Thyroid gland (tissue), 4 donors: ENCODE results near the gene MINK1. TPM values are rescaled to one million over a fixed set of nuclear protein-coding genes. Genes with fewer than 3 reads are reported as not detected.

Experiments
- DNase-seq, 2 donors: peaks; one replicate each; pipeline ENCODE4 v3.0.0-alpha.2; 2019
- H3K27ac ChIP-seq, 3 donors: fragments of 200-600 bp; sonication (generic); 1 replicate in 2 of 3; 2 replicates in 1 of 3; pipeline ENCODE4 v1.5.1; 2016 to 2019; ENCODE audit warnings: mild to moderate bottlenecking in 1 of 3, moderate library complexity in 1 of 3
- H3K27me3 ChIP-seq: fragments of 200-600 bp; sonication (generic); one replicate; pipeline ENCODE4 v1.5.1; 2019
- H3K36me3 ChIP-seq, 2 donors: fragments of 200-600 bp; sonication (generic); one replicate each; pipeline ENCODE4 v1.5.1; 2016 to 2019
- H3K4me1 ChIP-seq, 2 donors: fragments of 200-600 bp; sonication (generic); one replicate each; pipeline ENCODE4 v1.5.1; 2017 to 2019
- H3K4me3 ChIP-seq, 3 donors: fragments of 200-600 bp; sonication (generic); replicated peaks in 1 of 3; 1 replicate in 2 of 3; 2 replicates in 1 of 3; pipeline ENCODE4 v1.5.1; 2016; ENCODE audit warnings: mild to moderate bottlenecking in 1 of 3
- H3K9me3 ChIP-seq: fragments of 200-600 bp; sonication (generic); one replicate; pipeline ENCODE4 v1.5.1; 2017
- POLR2A ChIP-seq, 2 donors: fragments of 450-650 bp; IDR thresholded peaks; one replicate each; pipeline ENCODE4 v1.6.1; 2017; ENCODE audit warnings: antibody characterized with exemption in 2 of 2, mild to moderate bottlenecking in 2 of 2, moderate library complexity in 1 of 2
- WGBS, 2 donors: methylation state at CpG; one replicate each; pipeline ENCODE4 v1.1.5; 2017; 5-methylcytosine and 5-hydroxymethylcytosine counted together
- intact Hi-C: fragments of 100-400 bp; cut with DNase I; formaldehyde crosslinking; loops from one replicate; pipeline ENCODE4 v1.15.1; 2023
- total RNA-seq, 4 donors: library from RNA; depleted of rRNA; stranded (reverse); fragments of >200 nt; gene quantifications; one replicate each; pipeline ENCODE4 v1.2.3, GENCODE V29; 2016
- TF ChIP-seq, protein P1 (sequence below), 6 experiments: fragments of 200-600 bp in 3 of 6; fragments of 450-650 bp in 3 of 6; sonication (generic) in 3 of 6; IDR thresholded peaks; one replicate each; pipeline ENCODE4 v1.5.1; 2016 to 2019; ENCODE audit warnings: antibody characterized with exemption in 6 of 6, mild to moderate bottlenecking in 2 of 6, inconsistent platforms in 1 of 6, moderate library complexity in 1 of 6

The MINK1 gene
- total RNA-seq, 4 donors from 2014 or later, result 25.1 to 51.6 (median 31.2) TPM

DNA sequence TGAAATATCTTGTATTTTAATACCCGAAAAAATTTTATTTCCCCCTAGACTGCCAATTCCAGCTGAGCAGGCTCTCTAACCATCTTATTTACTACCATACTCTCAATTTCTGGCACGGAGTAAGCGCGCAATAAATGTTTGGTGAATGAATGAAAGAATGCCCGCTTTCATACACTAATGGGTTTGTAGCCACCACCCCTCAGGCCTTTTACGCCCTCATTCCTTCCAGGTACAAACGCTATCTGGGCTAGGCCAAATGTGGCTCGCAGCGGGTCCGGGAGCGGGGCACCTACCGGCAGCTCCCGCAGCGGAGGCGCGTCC, 26.7 kb upstream of the MINK1 start:
- H3K9me3 ChIP-seq, result no peaks in the 10 kb centered on the region
- H3K4me1 ChIP-seq, result peaks cover 16 to 17% of the 10 kb centered on the region in 2 donors
- TF ChIP-seq, protein P1, sequence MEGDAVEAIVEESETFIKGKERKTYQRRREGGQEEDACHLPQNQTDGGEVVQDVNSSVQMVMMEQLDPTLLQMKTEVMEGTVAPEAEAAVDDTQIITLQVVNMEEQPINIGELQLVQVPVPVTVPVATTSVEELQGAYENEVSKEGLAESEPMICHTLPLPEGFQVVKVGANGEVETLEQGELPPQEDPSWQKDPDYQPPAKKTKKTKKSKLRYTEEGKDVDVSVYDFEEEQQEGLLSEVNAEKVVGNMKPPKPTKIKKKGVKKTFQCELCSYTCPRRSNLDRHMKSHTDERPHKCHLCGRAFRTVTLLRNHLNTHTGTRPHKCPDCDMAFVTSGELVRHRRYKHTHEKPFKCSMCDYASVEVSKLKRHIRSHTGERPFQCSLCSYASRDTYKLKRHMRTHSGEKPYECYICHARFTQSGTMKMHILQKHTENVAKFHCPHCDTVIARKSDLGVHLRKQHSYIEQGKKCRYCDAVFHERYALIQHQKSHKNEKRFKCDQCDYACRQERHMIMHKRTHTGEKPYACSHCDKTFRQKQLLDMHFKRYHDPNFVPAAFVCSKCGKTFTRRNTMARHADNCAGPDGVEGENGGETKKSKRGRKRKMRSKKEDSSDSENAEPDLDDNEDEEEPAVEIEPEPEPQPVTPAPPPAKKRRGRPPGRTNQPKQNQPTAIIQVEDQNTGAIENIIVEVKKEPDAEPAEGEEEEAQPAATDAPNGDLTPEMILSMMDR (IDR thresholded peaks at IDR 0.05), result no peak
- TF ChIP-seq POLR2A (IDR thresholded peaks at IDR 0.05), result no peak
- no peaks in the 10 kb centered on the region for H3K27me3 ChIP-seq
- H3K4me3 ChIP-seq, result peak overlapping the region in 1 of 3 donors; percentile 74
- WGBS, 2 donors, result 6 to 8% methylated on average over 7 to 16 of the region's 16 CpGs
- no peak for DNase-seq
- intact Hi-C loops, result no loop called here
- no peaks in the 10 kb centered on the region for H3K36me3 ChIP-seq
- no peak overlapping the region for H3K27ac ChIP-seq

- peak in 1 of 2 donors; percentile 61 for TF ChIP-seq POLR2A (IDR thresholded peaks at IDR 0.05)
- TF ChIP-seq, protein P1 (IDR thresholded peaks at IDR 0.05), result peak in 2 of 6 experiments; percentile 7 to 15
- no peaks in the 10 kb centered on the region for H3K27me3 ChIP-seq
- H3K27ac ChIP-seq, result peak within 1 kb of the TSS in 2 of 3 donors; percentile 35 to 63
- no peaks in the 10 kb centered on the region for H3K9me3 ChIP-seq
- intact Hi-C loops, result no loop called here
- WGBS, 2 donors, result 1 to 6% methylated on average over 6 to 39 of the region's 106 CpGs
- no peaks in the 10 kb centered on the region for H3K36me3 ChIP-seq
- peak within 1 kb of the TSS; percentile 24 to 74 (median 68) for H3K4me3 ChIP-seq
- DNase-seq, result peak; percentile 85 to 90
- peaks cover 16 to 17% of the 10 kb centered on the region in 2 donors for H3K4me1 ChIP-seq
Measured at GRCh38 chr17:4806777-4807604, 26.1 kb upstream of the MINK1 start, which contains the start of gene PLD2. TSS of gene PLD2 (plus strand) at chr17:4807152. CDS start at chr17:4807773, 621 bp downstream.

GRCh38 chr17:4807605-4808377, 25.3 kb upstream of the MINK1 start:
- intact Hi-C loops, result no loop called here
- Histone ChIP-seq H3K27me3 (no peaks in the 10 kb centered on the region), H3K27ac (peak overlapping the region in 2 of 3 donors; percentile 35 to 63), H3K4me3 (peak overlapping the region in 2 of 3 donors; percentile 68 to 74), H3K9me3 (no peaks in the 10 kb centered on the region), H3K4me1 (peaks cover 16 to 17% of the 10 kb centered on the region in 2 donors), H3K36me3 (no peaks in the 10 kb centered on the region)
- TF ChIP-seq, protein P1 (IDR thresholded peaks at IDR 0.05), result no peak
- TF ChIP-seq POLR2A (IDR thresholded peaks at IDR 0.05), result no peak
- DNase-seq, result peak in 1 of 2 donors; percentile 7
- WGBS, 2 donors, result 38 to 42% methylated on average over 28 to 29 of the region's 32 CpGs

GRCh38 chr17:4808378-4808767, 24.8 kb upstream of the MINK1 start:
- intact Hi-C loops, result no loop called here
- peak; percentile 61 to 67 for DNase-seq
- TF ChIP-seq, protein P1 (IDR thresholded peaks at IDR 0.05), result no peak
- no peak for TF ChIP-seq POLR2A (IDR thresholded peaks at IDR 0.05)

More at GRCh38 chr17:4808378-4808767, 24.8 kb upstream of the MINK1 start:
- H3K36me3 ChIP-seq, result no peaks in the 10 kb centered on the region
- H3K27ac ChIP-seq, result no peak overlapping the region
- H3K4me3 ChIP-seq, result no peak overlapping the region
- H3K9me3 ChIP-seq, result no peaks in the 10 kb centered on the region
- WGBS, 2 donors, result 43 to 50% methylated on average over 6 of the region's 6 CpGs
- H3K4me1 ChIP-seq, result peaks cover 16 to 17% of the 10 kb centered on the region in 2 donors
- H3K27me3 ChIP-seq, result no peaks in the 10 kb centered on the region
